ENCODE data around the gene ATXN1. TPM values are rescaled to one million over a fixed set of nuclear protein-coding genes. Genes with fewer than 3 reads are reported as not detected.

ATXN1 gene
- total RNA-seq, 4 donors from 2014 or later: 38.7 to 78.3 (median 62.6) TPM

GRCh38 chr6:16511723-16512489, 249.4 kb downstream of the ATXN1 start:
- no peaks in the 10 kb centered on the region for H3K9me3 ChIP-seq
- H3K27me3 ChIP-seq: no peaks in the 10 kb centered on the region
- WGBS, 2 donors (ENCODE audit: low coverage in 1 of 2): 61 to 66% methylated on average over 8 to 9 of the region's 10 CpGs
- H3K36me3 ChIP-seq: no peaks in the 10 kb centered on the region
- H3K27ac ChIP-seq: no peak overlapping the region
- H3K4me1 ChIP-seq: peaks cover 0 to 36% (median 0%) of the 10 kb centered on the region in 3 donors
- no peak overlapping the region for H3K4me3 ChIP-seq
- no peak for ATAC-seq
- TF ChIP-seq CTCF (IDR thresholded peaks at IDR 0.05): no peak
- TF ChIP-seq POLR2AphosphoS5 (IDR thresholded peaks at IDR 0.05): no peak
- TF ChIP-seq POLR2A (IDR thresholded peaks at IDR 0.05): no peak
- no peak for TF ChIP-seq EP300 (IDR thresholded peaks at IDR 0.05)

GRCh38 chr6:16511040-16511660, 250.1 kb downstream of the ATXN1 start:
- no peaks in the 10 kb centered on the region for H3K27me3 ChIP-seq
- peak; percentile 53 for ATAC-seq
- H3K4me1 ChIP-seq: peaks cover 0 to 41% (median 0%) of the 10 kb centered on the region in 3 donors
- H3K9me3 ChIP-seq: no peaks in the 10 kb centered on the region
- no peaks in the 10 kb centered on the region for H3K36me3 ChIP-seq
- WGBS, 2 donors (ENCODE audit: low coverage in 1 of 2): 38 to 61% methylated on average over 3 to 4 of the region's 4 CpGs
- no peak overlapping the region for H3K4me3 ChIP-seq
- TF ChIP-seq POLR2AphosphoS5 (IDR thresholded peaks at IDR 0.05) (no peak), CTCF (IDR thresholded peaks at IDR 0.05) (peak; percentile 50 to 66 (median 56)), EP300 (IDR thresholded peaks at IDR 0.05) (no peak), POLR2A (IDR thresholded peaks at IDR 0.05) (no peak)
- no peak overlapping the region for H3K27ac ChIP-seq

- Histone ChIP-seq H3K4me1 (peaks cover 0 to 50% (median 6%) of the 10 kb centered on the region in 3 donors), H3K27me3 (no peaks in the 10 kb centered on the region), H3K27ac (no peak overlapping the region), H3K9me3 (no peaks in the 10 kb centered on the region), H3K36me3 (no peaks in the 10 kb centered on the region), H3K4me3 (no peak overlapping the region)
- TF ChIP-seq CTCF (IDR thresholded peaks at IDR 0.05) (no peak), EP300 (IDR thresholded peaks at IDR 0.05) (no peak), POLR2A (IDR thresholded peaks at IDR 0.05) (no peak), POLR2AphosphoS5 (IDR thresholded peaks at IDR 0.05) (no peak)
- ATAC-seq: no peak
- 89 to 100% methylated on average over 1 to 2 of the region's 2 CpGs for WGBS, 2 donors (ENCODE audit: low coverage in 1 of 2)
These were observed 251.0 kb downstream of the ATXN1 start for GRCh38 chr6:16510245-16510644.

GRCh38 chr6:16508959-16509358, 252.3 kb downstream of the ATXN1 start:
- ATAC-seq: no peak
- Histone ChIP-seq H3K36me3 (no peaks in the 10 kb centered on the region), H3K4me3 (no peak overlapping the region), H3K27me3 (no peaks in the 10 kb centered on the region), H3K9me3 (no peaks in the 10 kb centered on the region), H3K4me1 (peaks cover 0 to 57% (median 9%) of the 10 kb centered on the region in 3 donors), H3K27ac (no peak overlapping the region)
- TF ChIP-seq POLR2AphosphoS5 (IDR thresholded peaks at IDR 0.05): no peak
- TF ChIP-seq EP300 (IDR thresholded peaks at IDR 0.05): no peak
- TF ChIP-seq CTCF (IDR thresholded peaks at IDR 0.05): no peak
- no peak for TF ChIP-seq POLR2A (IDR thresholded peaks at IDR 0.05)
- WGBS, 2 donors (ENCODE audit: low coverage in 1 of 2): 100% methylated on average over 1 of the region's 1 CpG

Data from gastroesophageal sphincter (tissue), 4 donors.